Astrocyte (in vitro differentiated cells and primary cell): ENCODE data around the gene STX1A. TPM values are rescaled to one million over a fixed set of nuclear protein-coding genes. Genes with fewer than 3 reads are reported as not detected.

Experiments
- DNase-seq: peaks from one replicate; pipeline ENCODE4 v3.0.0-alpha.2; 2010; ENCODE audit warnings: low read depth
- FAIRE-seq: peaks from 2 replicates; lab custom pipeline; 2011; peaks lifted over from hg19 to GRCh38; lab: Jason Lieb, UNC
- H2AFZ ChIP-seq: 2 replicates; pipeline ENCODE4 v1.6.0; 2012; ENCODE audit warnings: low read depth, low read length, inconsistent platforms
- H3K27ac ChIP-seq: 2 replicates; pipeline ENCODE4 v1.5.1; 2011; ENCODE audit warnings: low read depth, low read length, inconsistent platforms
- H3K27me3 ChIP-seq: 2 replicates; pipeline ENCODE4 v1.6.0; 2011; ENCODE audit warnings: low read length, inconsistent platforms; ENCODE audit not compliant: insufficient read depth
- H3K36me3 ChIP-seq: 2 replicates; pipeline ENCODE4 v1.5.1; 2011; ENCODE audit warnings: low read length, inconsistent platforms; ENCODE audit not compliant: insufficient read depth
- H3K4me1 ChIP-seq: 2 replicates; pipeline ENCODE4 v1.5.1; 2011; ENCODE audit warnings: low read length, inconsistent platforms; ENCODE audit not compliant: insufficient read depth
- H3K4me2 ChIP-seq: 2 replicates; pipeline ENCODE4 v1.6.0; 2012; ENCODE audit warnings: low read length, inconsistent platforms
- H3K4me3 ChIP-seq: 2 replicates; pipeline ENCODE4 v1.5.1; 2011; ENCODE audit warnings: low read depth, mild to moderate bottlenecking, low read length, inconsistent platforms; ENCODE audit not compliant: insufficient read depth
- H3K79me2 ChIP-seq: 2 replicates; pipeline ENCODE4 v1.6.0; 2012; ENCODE audit warnings: mild to moderate bottlenecking, low read length, inconsistent platforms; ENCODE audit not compliant: insufficient read depth
- H3K9ac ChIP-seq: 2 replicates; pipeline ENCODE4 v1.6.0; 2012; ENCODE audit warnings: mild to moderate bottlenecking, low read length, inconsistent platforms
- H3K9me3 ChIP-seq: 2 replicates; pipeline ENCODE4 v1.5.1; 2012; ENCODE audit warnings: low read depth, mild to moderate bottlenecking, low read length, inconsistent platforms; ENCODE audit not compliant: insufficient read depth
- H4K20me1 ChIP-seq: 2 replicates; pipeline ENCODE4 v1.6.0; 2012; ENCODE audit warnings: low read length, inconsistent platforms; ENCODE audit not compliant: insufficient read depth
- H3K27ac Mint-ChIP-seq: one replicate; pipeline ENCODE4 v1.8.0; 2021; ENCODE audit warnings: mild to moderate bottlenecking, mixed read lengths; ENCODE audit not compliant: unreplicated experiment
- H3K27me3 Mint-ChIP-seq: one replicate; pipeline ENCODE4 v1.8.0; 2021; ENCODE audit warnings: low read depth, mixed read lengths; ENCODE audit not compliant: unreplicated experiment
- H3K36me3 Mint-ChIP-seq: one replicate; pipeline ENCODE4 v1.8.0; 2021; ENCODE audit warnings: low read depth, mixed read lengths; ENCODE audit not compliant: unreplicated experiment
- H3K4me1 Mint-ChIP-seq: one replicate; pipeline ENCODE4 v1.8.0; 2021; ENCODE audit warnings: low read depth, mixed read lengths; ENCODE audit not compliant: unreplicated experiment
- H3K4me3 Mint-ChIP-seq: one replicate; pipeline ENCODE4 v1.8.0; 2021; ENCODE audit warnings: mild to moderate bottlenecking, moderate library complexity, mixed read lengths; ENCODE audit not compliant: unreplicated experiment
- H3K9me3 Mint-ChIP-seq: one replicate; pipeline ENCODE4 v1.8.0; 2021; ENCODE audit warnings: mild to moderate bottlenecking, mixed read lengths; ENCODE audit not compliant: unreplicated experiment
- CTCF ChIP-seq: IDR thresholded peaks from 2 replicates; pipeline ENCODE4 v1.5.1; 2011; ENCODE audit warnings: low read depth, mild to moderate bottlenecking, inconsistent platforms, low read length, moderate library complexity; ENCODE audit not compliant: insufficient read depth
- EZH2 ChIP-seq: IDR thresholded peaks from 2 replicates; pipeline ENCODE4 v1.6.1; 2012; ENCODE audit warnings: mild to moderate bottlenecking, low read length, inconsistent platforms; ENCODE audit not compliant: insufficient read depth
- total RNA-seq: library from RNA; stranded (reverse); gene quantifications from 2 replicates; pipeline ENCODE4 v1.2.1, GENCODE V29; 2021

STX1A gene
- total RNA-seq, 1 donor from 2014 or later = 19.7 TPM

- Histone ChIP-seq H2AFZ (no peak overlapping the region), H3K4me3 (no peak overlapping the region), H3K9me3 (no peaks in the 10 kb centered on the region), H3K27ac (no peak overlapping the region), H3K27me3 (no peaks in the 10 kb centered on the region), H3K36me3 (no peaks in the 10 kb centered on the region), H4K20me1 (no peaks in the 10 kb centered on the region), H3K4me1 (no peaks in the 10 kb centered on the region), H3K79me2 (no peaks in the 10 kb centered on the region), H3K9ac (no peak overlapping the region), H3K4me2 (no peak overlapping the region)
- Mint-ChIP-seq H3K36me3 (no peaks in the 10 kb centered on the region), H3K4me3 (no peak overlapping the region), H3K4me1 (no peaks in the 10 kb centered on the region), H3K27me3 (peaks cover 9% of the 10 kb centered on the region), H3K27ac (no peak overlapping the region), H3K9me3 (no peaks in the 10 kb centered on the region)
- no peak for TF ChIP-seq EZH2
- no peak for TF ChIP-seq CTCF
- DNase-seq (no peak), FAIRE-seq (no peak)
These were observed 9.1 kb upstream of the STX1A start for GRCh38 chr7:73728551-73728950.

DNA sequence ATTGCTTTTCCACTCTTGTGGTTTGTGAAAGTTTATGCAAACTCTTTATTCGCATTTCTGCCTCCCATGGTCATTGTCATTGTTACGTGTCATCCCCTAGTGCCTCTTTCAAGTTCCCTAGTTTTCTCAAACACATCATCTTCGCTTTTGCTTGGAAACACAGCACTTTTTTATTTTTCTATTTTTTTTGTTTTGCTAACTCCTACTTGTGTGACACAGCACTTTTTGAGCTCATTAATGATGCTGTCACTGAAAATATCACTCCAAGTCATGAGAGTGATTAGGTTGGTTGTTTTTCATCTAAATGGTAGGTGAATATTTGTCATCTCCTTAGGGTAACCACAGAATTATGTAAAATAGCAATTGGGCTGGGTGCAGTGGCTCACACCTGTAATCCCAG lies 8.5 kb upstream of the STX1A start:
- Mint-ChIP-seq H3K27me3 (peaks cover 6% of the 10 kb centered on the region), H3K4me3 (no peak overlapping the region), H3K36me3 (no peaks in the 10 kb centered on the region), H3K27ac (no peak overlapping the region), H3K4me1 (no peaks in the 10 kb centered on the region), H3K9me3 (no peaks in the 10 kb centered on the region)
- TF ChIP-seq CTCF (no peak), EZH2 (no peak)
- no peaks in the 10 kb centered on the region for H3K79me2 ChIP-seq
- FAIRE-seq = no peak
- H4K20me1 ChIP-seq = no peaks in the 10 kb centered on the region
- no peak overlapping the region for H3K27ac ChIP-seq
- no peak overlapping the region for H3K9ac ChIP-seq
- H3K4me2 ChIP-seq = no peak overlapping the region
- no peaks in the 10 kb centered on the region for H3K4me1 ChIP-seq
- H3K4me3 ChIP-seq = no peak overlapping the region
- no peaks in the 10 kb centered on the region for H3K9me3 ChIP-seq
- H3K27me3 ChIP-seq = no peaks in the 10 kb centered on the region
- H3K36me3 ChIP-seq = no peaks in the 10 kb centered on the region
- DNase-seq = no peak
- H2AFZ ChIP-seq = no peak overlapping the region

DNA sequence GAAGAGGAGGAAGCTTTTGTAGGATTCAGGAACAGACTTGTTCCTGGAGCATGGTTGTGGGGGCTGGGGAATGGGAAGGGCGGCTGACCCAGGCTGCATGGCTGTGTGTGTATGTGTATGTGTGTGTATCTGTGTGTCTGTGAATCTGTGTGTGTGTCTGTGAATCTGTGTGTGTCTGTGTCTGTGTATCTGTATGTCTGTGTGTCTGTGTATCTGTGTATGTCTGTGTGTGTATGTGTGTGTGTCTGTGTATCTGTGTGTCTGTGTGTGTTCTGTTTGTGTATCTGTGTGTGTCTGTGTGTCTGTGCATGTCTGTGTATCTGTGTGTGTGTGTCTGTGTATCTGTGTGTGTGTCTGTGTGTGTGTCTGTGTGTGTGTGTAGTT lies 6.6 kb upstream of the STX1A start:
- Histone ChIP-seq H3K36me3 (no peaks in the 10 kb centered on the region), H3K4me1 (no peaks in the 10 kb centered on the region), H3K27ac (no peak overlapping the region), H3K27me3 (no peaks in the 10 kb centered on the region), H2AFZ (no peak overlapping the region), H3K79me2 (no peaks in the 10 kb centered on the region), H3K9me3 (no peaks in the 10 kb centered on the region), H3K4me3 (no peak overlapping the region), H3K9ac (no peak overlapping the region), H4K20me1 (no peaks in the 10 kb centered on the region), H3K4me2 (no peak overlapping the region)
- FAIRE-seq (no peak), DNase-seq (no peak)
- H3K4me3 Mint-ChIP-seq = no peak overlapping the region
- no peaks in the 10 kb centered on the region for H3K9me3 Mint-ChIP-seq
- TF ChIP-seq EZH2 (no peak), CTCF (no peak)
- no peaks in the 10 kb centered on the region for H3K36me3 Mint-ChIP-seq
- no peaks in the 10 kb centered on the region for H3K4me1 Mint-ChIP-seq
- H3K27me3 Mint-ChIP-seq = peaks cover 10% of the 10 kb centered on the region
- H3K27ac Mint-ChIP-seq = no peak overlapping the region
